Loucy (cell line): Measurements from ENCODE around the gene NABP2.

Experiments used
- H2AFZ ChIP-seq: fragments of 200-600 bp; sonication (generic); 2 replicates; pipeline ENCODE4 v1.6.0; 2016; ENCODE audit warnings: antibody characterized with exemption, mild to moderate bottlenecking, low read length, moderate library complexity
- H3F3A ChIP-seq: fragments of 200-600 bp; 2 replicates; pipeline ENCODE4 v1.6.0; 2016; ENCODE audit warnings: antibody characterized with exemption, low read depth, mild to moderate bottlenecking
- H3K27me3 ChIP-seq: fragments of 200-600 bp; sonication (generic); 2 replicates; pipeline ENCODE4 v1.6.1; 2014; ENCODE audit warnings: low read length, mild to moderate bottlenecking; ENCODE audit not compliant: insufficient read depth, poor library complexity, severe bottlenecking
- H3K36me3 ChIP-seq: fragments of 200-600 bp; sonication (generic); 2 replicates; pipeline ENCODE4 v1.6.1; 2016; ENCODE audit warnings: low read length; ENCODE audit not compliant: insufficient read depth
- H3K4me1 ChIP-seq: fragments of 200-600 bp; sonication (generic); 2 replicates; pipeline ENCODE4 v1.5.1; 2014; ENCODE audit warnings: low read length, mild to moderate bottlenecking; ENCODE audit not compliant: insufficient read depth, poor library complexity, severe bottlenecking
- H3K4me2 ChIP-seq: fragments of 200-600 bp; sonication (generic); 2 replicates; pipeline ENCODE4 v1.6.0; 2014; ENCODE audit warnings: antibody characterized with exemption, low read length, low read depth, mild to moderate bottlenecking; ENCODE audit not compliant: poor library complexity, severe bottlenecking
- H3K4me3 ChIP-seq: fragments of 200-600 bp; sonication (generic); 2 replicates; pipeline ENCODE4 v1.5.1; 2014; ENCODE audit warnings: low read length, mild to moderate bottlenecking, mixed read lengths; ENCODE audit not compliant: poor library complexity, severe bottlenecking
- H3K79me2 ChIP-seq: fragments of 200-600 bp; sonication (generic); 2 replicates; pipeline ENCODE4 v1.6.1; 2014; ENCODE audit warnings: low read length; ENCODE audit not compliant: insufficient read depth
- H3K9ac ChIP-seq: fragments of 200-600 bp; sonication (generic); 2 replicates; pipeline ENCODE4 v1.6.0; 2014; ENCODE audit warnings: mild to moderate bottlenecking, low read depth, low read length, moderate library complexity; ENCODE audit not compliant: poor library complexity, severe bottlenecking
- H3K9me2 ChIP-seq: fragments of 200-600 bp; sonication (generic); replicated peaks from 2 replicates; pipeline ENCODE4 v1.6.1; 2016; ENCODE audit warnings: low read depth, low read length, mixed read lengths
- H3K9me3 ChIP-seq: fragments of 200-600 bp; sonication (generic); 2 replicates; pipeline ENCODE4 v1.6.1; 2014; ENCODE audit warnings: mild to moderate bottlenecking, antibody characterized with exemption, low read length, low read depth; ENCODE audit not compliant: insufficient read depth
- H4K20me1 ChIP-seq: fragments of 200-600 bp; sonication (generic); 2 replicates; pipeline ENCODE4 v1.6.0; 2014; ENCODE audit warnings: antibody characterized with exemption, low read length, mild to moderate bottlenecking; ENCODE audit not compliant: insufficient read depth, poor library complexity, severe bottlenecking
- CTCF ChIP-seq: fragments of 200-600 bp; sonication (generic); conservative IDR thresholded peaks from 2 replicates; pipeline ENCODE4 v1.5.1; 2014; ENCODE audit warnings: mild to moderate bottlenecking, antibody characterized with exemption, low read length
- EZH2phosphoT487 ChIP-seq: fragments of 200-600 bp; IDR thresholded peaks from 2 replicates; pipeline ENCODE4 v1.6.1; 2018; ENCODE audit warnings: antibody characterized with exemption, mild to moderate bottlenecking, moderate library complexity, borderline replicate concordance

NABP2 gene

GRCh38 chr12:56188131-56188777 lies 35.9 kb upstream of the NABP2 start:
- no peaks in the 10 kb centered on the region for H3K9me2 ChIP-seq
- H3K79me2 ChIP-seq = peaks cover 59% of the 10 kb centered on the region
- H2AFZ ChIP-seq = no peak overlapping the region

GRCh38 chr12:56188778-56189098 lies 35.4 kb upstream of the NABP2 start:
- H4K20me1 ChIP-seq = peaks cover 30% of the 10 kb centered on the region
- peaks cover 56% of the 10 kb centered on the region for H3K79me2 ChIP-seq
- H3K4me3 ChIP-seq = peak overlapping the region; percentile 96
- H3K4me2 ChIP-seq = peak overlapping the region; percentile 92
- no peaks in the 10 kb centered on the region for H3K9me2 ChIP-seq
- no peaks in the 10 kb centered on the region for H3F3A ChIP-seq
- H3K36me3 ChIP-seq = peaks cover 21% of the 10 kb centered on the region
- H3K4me1 ChIP-seq = peaks cover 25% of the 10 kb centered on the region
- no peaks in the 10 kb centered on the region for H3K9me3 ChIP-seq
- no peaks in the 10 kb centered on the region for H3K27me3 ChIP-seq
- TF ChIP-seq CTCF (no peak), EZH2phosphoT487 (no peak)
- H3K9ac ChIP-seq = peak overlapping the region; percentile 95
- H2AFZ ChIP-seq = no peak overlapping the region

More at GRCh38 chr12:56188131-56188777, 35.9 kb upstream of the NABP2 start:
- TF ChIP-seq EZH2phosphoT487 (no peak), CTCF (no peak)
- Histone ChIP-seq H3F3A (no peaks in the 10 kb centered on the region), H3K27me3 (no peaks in the 10 kb centered on the region), H3K36me3 (peaks cover 25% of the 10 kb centered on the region), H3K4me3 (peak overlapping the region; percentile 96), H3K4me2 (peak overlapping the region; percentile 92), H4K20me1 (peaks cover 30% of the 10 kb centered on the region), H3K9ac (peak overlapping the region; percentile 95), H3K4me1 (peaks cover 25% of the 10 kb centered on the region), H3K9me3 (no peaks in the 10 kb centered on the region)

GRCh38 chr12:56189099-56189917 lies 34.8 kb upstream of the NABP2 start, which contains the start of gene SMARCC2:
TSS of gene SMARCC2 (minus strand) at chr12:56189483. CDS start at chr12:56189461, 22 bp downstream.
- Histone ChIP-seq H4K20me1 (peaks cover 30% of the 10 kb centered on the region), H3K9me2 (no peaks in the 10 kb centered on the region), H3K36me3 (peaks cover 16% of the 10 kb centered on the region), H3K4me2 (peak within 1 kb of the TSS; percentile 92), H3F3A (no peaks in the 10 kb centered on the region), H3K4me1 (peaks cover 25% of the 10 kb centered on the region), H3K9me3 (no peaks in the 10 kb centered on the region), H3K4me3 (peak within 1 kb of the TSS; percentile 96), H3K27me3 (no peaks in the 10 kb centered on the region), H3K79me2 (peaks cover 50% of the 10 kb centered on the region), H3K9ac (peak within 1 kb of the TSS; percentile 95), H2AFZ (peak within 1 kb of the TSS; percentile 82)
- TF ChIP-seq EZH2phosphoT487 (no peak), CTCF (peak; percentile 64)
